HG02642 (cell line): Measurements from ENCODE around the gene CYB5D1.

ENCODE experiments used
- ATAC-seq: cut with Tn5 transposase; IDR thresholded peaks from one replicate; pipeline ENCODE4 v1.9.1; 2021; ENCODE audit warnings: mild to moderate bottlenecking; ENCODE audit not compliant: unreplicated experiment, poor library complexity

CYB5D1 gene

GRCh38 chr17:7883781-7884386 lies 26.1 kb downstream of the CYB5D1 start:
- no peak for ATAC-seq

DNA sequence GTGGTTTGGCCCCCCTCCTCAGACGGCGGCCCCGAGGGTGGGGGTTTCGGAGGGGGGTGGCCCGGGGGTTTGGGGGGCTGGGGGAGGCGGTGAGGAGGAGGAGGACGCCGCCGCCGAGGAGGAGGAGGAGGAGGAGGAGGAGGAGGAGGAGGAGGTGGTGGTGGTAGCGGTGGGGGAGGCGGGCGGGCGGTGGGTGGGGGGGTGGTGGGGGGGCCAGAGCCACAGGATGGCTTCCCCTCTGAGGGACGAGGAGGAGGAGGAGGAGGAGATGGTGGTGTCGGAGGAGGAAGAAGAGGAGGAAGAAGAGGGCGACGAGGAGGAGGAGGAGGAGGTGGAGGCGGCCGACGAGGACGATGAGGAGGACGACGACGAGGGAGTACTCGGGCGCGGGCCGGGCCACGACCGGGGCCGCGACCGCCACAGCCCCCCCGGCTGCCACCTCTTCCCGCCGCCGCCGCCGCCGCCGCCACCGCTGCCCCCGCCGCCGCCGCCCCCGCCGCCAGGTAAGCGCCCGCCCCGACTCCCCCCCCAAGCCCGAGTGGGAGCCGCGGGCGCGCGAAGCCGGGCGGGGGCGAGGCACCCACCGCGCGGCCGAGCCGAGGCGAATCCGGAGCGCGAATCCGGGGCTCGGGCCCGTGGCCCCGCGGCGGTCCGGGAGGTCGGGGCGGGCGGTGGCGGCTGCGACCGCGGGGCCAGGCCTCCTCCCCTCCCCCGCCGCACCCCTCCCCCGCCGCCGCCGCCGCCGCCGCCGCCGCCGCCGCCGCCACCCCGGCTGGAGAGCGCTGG lies 27.0 kb downstream of the CYB5D1 start:
- ATAC-seq: peak; percentile 5

GRCh38 chr17:7885367-7886226 lies 27.8 kb downstream of the CYB5D1 start:
- ATAC-seq: peak; percentile 35

GRCh38 chr17:7886227-7887037 lies 28.6 kb downstream of the CYB5D1 start:
- ATAC-seq: peak; percentile 21

GRCh38 chr17:7887038-7887481 lies 29.3 kb downstream of the CYB5D1 start:
- ATAC-seq: no peak

GRCh38 chr17:7887482-7888183 lies 29.8 kb downstream of the CYB5D1 start:
- ATAC-seq: peak; percentile 54

GRCh38 chr17:7888184-7888920 lies 30.5 kb downstream of the CYB5D1 start, which contains the start of gene CHD3:
CHD3 (plus strand) TSS chr17:7888789; CDS start chr17:7889001, 212 bp downstream.
- no peak for ATAC-seq

- ATAC-seq: no peak
These were observed 31.6 kb downstream of the CYB5D1 start for GRCh38 chr17:7889166-7889955.

DNA sequence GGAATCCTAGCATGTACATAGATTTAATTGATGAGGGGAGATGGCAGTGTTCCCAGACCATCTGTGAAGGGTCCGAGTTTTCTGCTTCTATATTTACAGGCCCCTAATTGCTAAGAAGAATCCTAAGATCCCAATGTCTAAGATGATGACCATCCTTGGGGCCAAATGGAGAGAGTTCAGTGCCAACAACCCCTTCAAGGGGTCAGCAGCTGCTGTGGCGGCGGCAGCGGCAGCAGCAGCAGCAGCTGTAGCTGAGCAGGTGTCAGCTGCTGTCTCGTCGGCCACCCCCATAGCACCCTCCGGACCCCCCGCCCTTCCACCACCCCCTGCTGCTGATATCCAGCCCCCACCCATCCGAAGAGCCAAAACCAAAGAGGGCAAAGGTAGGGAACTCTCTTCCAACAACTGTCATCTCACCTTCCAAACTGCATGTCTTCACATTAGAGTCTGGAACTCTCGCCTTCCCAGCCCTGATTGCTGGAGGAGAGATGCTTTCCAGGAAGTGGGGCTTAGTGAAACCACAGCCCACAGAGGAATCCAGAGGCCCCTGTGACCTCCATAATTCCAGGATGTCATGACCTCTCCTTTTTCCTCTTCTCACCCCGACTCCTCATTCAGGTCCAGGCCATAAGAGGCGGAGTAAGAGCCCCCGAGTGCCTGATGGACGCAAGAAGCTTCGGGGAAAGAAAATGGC lies 35.5 kb downstream of the CYB5D1 start:
- ATAC-seq: no peak

- no peak for ATAC-seq
These were observed 36.4 kb downstream of the CYB5D1 start for GRCh38 chr17:7894226-7894625.

DNA sequence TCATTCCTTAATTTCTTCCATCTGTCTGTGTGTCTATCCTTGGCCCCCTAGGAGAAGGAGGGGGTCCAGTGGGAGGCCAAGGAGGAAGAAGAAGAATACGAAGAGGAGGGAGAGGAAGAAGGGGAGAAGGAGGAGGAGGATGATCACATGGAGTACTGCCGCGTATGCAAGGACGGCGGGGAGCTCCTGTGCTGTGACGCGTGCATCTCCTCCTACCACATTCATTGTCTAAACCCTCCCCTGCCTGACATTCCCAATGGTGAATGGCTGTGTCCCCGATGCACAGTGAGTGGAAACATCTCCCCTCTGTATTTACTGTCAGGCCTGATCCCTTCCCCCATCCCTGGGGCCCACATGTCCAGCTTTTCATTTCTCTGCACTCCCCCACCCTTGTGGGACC lies 37.1 kb downstream of the CYB5D1 start:
- ATAC-seq: no peak

DNA sequence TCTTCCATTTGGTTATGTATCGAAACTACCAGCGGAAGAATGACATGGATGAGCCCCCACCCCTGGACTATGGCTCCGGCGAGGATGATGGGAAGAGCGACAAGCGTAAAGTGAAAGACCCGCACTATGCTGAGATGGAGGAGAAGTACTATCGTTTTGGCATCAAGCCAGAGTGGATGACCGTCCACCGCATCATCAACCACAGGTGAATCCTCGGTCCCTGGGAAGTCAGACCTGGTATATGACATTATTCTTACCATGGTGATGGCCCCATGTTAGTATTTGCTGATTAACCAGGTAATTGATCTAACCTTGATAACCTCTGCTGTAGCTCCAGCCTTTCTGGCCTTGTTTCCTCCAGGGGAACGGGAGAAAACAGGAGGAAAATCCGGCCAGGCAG lies 39.3 kb downstream of the CYB5D1 start:
- no peak for ATAC-seq

- no peak for ATAC-seq
These were observed 40.0 kb downstream of the CYB5D1 start for GRCh38 chr17:7897773-7898172.

DNA sequence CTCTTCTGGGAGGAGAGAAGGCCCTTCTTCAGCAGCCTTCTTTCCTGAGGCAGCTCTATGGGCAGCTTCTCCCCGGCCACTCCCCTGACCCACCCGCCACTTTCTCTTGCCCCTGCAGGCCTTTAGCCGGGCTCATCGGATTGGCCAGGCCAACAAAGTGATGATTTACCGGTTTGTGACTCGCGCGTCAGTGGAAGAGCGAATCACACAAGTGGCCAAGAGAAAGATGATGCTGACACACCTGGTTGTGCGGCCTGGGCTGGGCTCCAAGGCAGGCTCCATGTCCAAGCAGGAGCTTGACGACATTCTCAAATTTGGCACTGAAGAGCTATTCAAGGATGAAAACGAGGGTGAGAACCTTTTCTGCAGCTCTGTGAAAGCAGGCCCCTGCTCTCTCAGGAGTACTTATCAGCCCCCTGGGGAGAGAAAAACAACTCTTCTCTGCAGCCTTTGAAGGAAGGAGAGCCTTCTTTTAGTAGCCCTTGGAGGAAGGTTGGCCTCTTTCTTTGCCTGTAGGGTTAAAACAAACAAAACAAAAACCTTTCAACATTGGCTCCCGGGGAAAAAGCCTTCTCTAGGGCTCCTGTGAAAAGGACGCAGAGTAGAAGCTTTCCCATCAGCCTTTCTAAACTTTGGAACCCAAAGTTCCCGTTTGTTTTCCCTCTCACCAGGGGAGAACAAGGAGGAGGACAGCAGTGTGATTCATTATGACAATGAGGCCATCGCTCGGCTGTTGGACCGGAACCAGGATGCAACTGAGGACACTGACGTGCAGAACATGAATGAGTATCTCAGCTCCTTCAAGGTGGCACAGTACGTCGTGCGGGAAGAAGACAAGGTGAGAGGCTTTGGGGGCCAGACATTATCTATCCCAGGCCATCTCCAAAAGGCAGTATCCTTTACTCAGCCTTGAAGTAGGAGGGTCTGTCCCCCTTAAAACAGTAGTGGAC lies 45.6 kb downstream of the CYB5D1 start:
- no peak for ATAC-seq

GRCh38 chr17:7909089-7909488 lies 51.3 kb downstream of the CYB5D1 start:
- ATAC-seq: no peak

DNA sequence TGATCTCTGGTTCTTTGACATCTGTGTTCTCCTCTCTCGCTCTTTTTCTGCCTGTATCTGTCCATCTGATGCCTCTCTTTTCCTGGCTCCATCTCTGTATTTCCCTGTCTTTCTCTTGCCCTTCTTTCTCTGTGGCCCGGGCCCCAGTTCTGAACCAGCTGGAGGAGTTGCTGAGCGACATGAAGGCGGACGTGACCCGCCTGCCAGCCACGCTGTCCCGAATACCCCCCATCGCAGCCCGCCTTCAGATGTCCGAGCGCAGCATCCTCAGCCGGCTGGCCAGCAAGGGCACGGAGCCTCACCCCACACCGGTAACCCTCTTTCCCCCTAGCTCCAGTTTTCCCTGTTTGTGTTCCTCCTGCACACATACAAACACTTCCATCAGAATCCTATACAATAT lies 52.5 kb downstream of the CYB5D1 start:
- ATAC-seq: no peak
